ENCODE measurements around the gene ZCCHC14.
A peak's percentile ranks its signal among the peaks of the same experiment; 100 is the strongest.

Gene ZCCHC14

GRCh38 chr16:87457709-87458423 lies 35.0 kb downstream of the ZCCHC14 start:
- peak in 1 of 2 donors; percentile 19 for DNase-seq (ENCODE audit: low read depth in 2 of 2)

- no peak for DNase-seq (ENCODE audit: low read depth in 2 of 2)
Measured at GRCh38 chr16:87457061-87457611, 35.7 kb downstream of the ZCCHC14 start.

- no peak for DNase-seq (ENCODE audit: low read depth in 2 of 2)
Measured at GRCh38 chr16:87454391-87454790, 38.4 kb downstream of the ZCCHC14 start.

DNA sequence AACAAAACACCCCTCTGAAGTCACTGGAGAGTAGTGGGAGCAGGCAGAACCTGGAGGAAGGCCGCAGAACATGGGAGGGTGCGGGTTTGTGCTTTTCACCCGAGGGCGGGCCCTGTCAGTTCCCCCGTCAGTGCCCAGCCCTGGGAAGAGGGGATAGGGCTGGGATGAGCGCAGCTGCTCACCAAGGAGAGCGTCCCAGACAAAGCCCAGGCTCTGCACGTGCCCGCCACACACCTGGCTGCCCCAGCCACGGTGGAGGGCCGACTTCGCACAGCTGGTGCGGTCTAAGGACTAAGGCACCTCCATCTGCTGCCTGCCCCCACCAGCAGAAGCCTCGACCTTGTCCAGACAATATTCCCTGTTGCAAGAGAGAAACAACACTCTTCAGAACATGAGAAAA lies 39.5 kb downstream of the ZCCHC14 start:
- DNase-seq (ENCODE audit: low read depth in 2 of 2), result no peak

- no peak for DNase-seq (ENCODE audit: low read depth in 2 of 2)
Measured at GRCh38 chr16:87451563-87452210, 41.1 kb downstream of the ZCCHC14 start.

- DNase-seq (ENCODE audit: low read depth in 2 of 2), result no peak
Measured at GRCh38 chr16:87448866-87449265, 44.0 kb downstream of the ZCCHC14 start.

DNA sequence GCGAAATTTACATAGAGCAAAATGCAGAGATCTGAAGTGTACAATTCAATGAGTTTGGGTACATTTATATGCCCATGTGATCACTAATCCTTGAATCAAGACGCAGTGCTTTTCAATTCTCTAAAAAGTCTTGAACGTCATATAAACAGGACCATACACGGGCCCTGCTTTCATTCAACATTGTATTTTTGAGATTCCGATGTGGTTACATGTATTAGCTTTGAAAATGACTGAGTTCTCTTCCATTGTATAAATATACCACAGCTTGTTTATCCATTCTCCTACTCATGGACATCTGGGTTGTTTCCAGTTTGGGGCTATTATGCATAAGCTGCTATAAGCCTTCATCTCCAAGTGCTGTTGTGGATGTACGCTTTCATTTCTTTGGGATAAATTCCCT lies 45.5 kb downstream of the ZCCHC14 start:
- no peak for DNase-seq (ENCODE audit: low read depth in 2 of 2)

DNA sequence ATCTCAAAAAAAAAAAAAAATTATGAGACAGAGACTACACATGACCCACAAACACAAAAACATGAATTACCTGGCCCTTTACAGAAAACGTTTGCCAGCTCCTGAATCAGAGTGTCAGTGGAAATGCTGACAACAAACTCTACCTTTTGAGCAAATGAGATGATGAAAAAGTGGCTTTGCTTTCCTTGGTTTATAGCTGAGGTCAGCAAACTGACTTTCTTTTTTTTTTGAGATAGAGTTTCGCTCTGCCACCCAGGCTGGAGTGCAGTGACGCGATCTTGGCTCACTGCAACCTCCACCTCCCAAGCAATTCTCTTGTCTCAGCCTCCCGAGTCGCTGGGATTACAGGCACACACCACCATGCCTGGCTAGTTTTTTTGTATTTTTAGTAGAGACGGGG lies 46.3 kb downstream of the ZCCHC14 start:
- DNase-seq (ENCODE audit: low read depth in 2 of 2), result no peak

GRCh38 chr16:87445486-87445885 lies 47.3 kb downstream of the ZCCHC14 start:
- no peak for DNase-seq (ENCODE audit: low read depth in 2 of 2)

GRCh38 chr16:87443964-87444363 lies 48.9 kb downstream of the ZCCHC14 start:
- DNase-seq (ENCODE audit: low read depth in 2 of 2), result no peak

DNA sequence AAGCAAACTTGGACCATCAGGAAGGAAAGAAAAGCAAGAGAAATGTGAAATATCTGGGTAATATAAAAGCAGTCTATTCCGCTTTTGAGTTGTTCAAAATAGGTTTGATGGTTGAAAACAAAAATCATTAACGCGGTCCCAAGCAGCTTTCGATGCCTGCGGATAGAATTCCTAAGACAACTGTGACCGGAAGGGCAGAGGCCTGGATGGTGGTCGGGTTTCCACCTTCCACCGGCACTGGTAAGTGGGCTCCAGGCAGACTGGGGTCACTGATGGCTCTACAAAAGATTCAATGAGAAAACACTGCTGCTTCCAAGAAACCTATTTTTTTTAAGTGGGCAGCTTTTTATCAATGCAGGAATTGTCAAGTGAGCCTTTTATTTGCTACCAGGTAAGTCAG lies 49.8 kb downstream of the ZCCHC14 start:
- no peak for DNase-seq (ENCODE audit: low read depth in 2 of 2)

GRCh38 chr16:87442581-87442966 lies 50.2 kb downstream of the ZCCHC14 start:
- no peak for DNase-seq (ENCODE audit: low read depth in 2 of 2)

- no peak for DNase-seq (ENCODE audit: low read depth in 2 of 2)
Measured at GRCh38 chr16:87441886-87442580, 50.8 kb downstream of the ZCCHC14 start.

DNA sequence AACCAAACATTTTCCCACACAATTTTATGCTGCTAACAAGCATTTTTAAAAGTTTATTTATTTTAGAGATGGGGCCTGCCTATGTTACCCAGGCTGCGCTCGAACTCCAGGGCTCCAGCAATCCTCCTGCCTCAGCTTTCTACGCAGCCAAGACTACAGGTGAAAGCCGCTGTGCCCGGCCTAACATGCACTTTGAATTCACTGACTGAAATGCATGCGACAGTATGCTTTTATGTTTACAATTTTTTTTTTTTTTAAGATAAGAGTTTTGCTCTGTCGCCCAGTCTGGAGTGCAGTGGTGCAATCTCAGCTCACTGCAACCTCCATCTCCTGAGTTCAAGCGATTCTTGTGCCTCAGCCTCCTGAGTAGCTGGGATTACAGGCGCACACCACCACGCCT lies 52.9 kb downstream of the ZCCHC14 start:
- no peak for DNase-seq (ENCODE audit: low read depth in 2 of 2)

DNA sequence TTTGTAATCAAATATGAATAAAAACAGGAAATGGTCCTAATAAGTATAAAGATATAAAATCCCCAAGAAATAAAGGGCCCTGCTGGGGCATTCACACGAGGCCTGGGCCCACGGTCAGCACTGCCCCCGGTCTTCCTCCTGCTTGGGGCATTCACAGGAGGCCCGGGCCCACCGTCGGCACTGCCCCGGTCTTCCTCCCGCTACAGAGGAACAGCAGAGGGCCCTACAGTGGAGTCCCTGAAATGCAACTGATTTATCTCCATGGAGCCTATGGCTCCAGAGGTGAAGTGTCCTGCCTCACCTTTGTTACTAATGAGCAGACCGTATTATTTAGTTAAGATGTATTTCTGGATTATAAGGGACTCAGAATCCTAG lies 54.2 kb downstream of the ZCCHC14 start:
- DNase-seq (ENCODE audit: low read depth in 2 of 2), result no peak

- DNase-seq (ENCODE audit: low read depth in 2 of 2), result no peak
Measured at GRCh38 chr16:87437911-87438610, 54.8 kb downstream of the ZCCHC14 start.

GRCh38 chr16:87437327-87437726 lies 55.5 kb downstream of the ZCCHC14 start:
- DNase-seq (ENCODE audit: low read depth in 2 of 2), result no peak

DNA sequence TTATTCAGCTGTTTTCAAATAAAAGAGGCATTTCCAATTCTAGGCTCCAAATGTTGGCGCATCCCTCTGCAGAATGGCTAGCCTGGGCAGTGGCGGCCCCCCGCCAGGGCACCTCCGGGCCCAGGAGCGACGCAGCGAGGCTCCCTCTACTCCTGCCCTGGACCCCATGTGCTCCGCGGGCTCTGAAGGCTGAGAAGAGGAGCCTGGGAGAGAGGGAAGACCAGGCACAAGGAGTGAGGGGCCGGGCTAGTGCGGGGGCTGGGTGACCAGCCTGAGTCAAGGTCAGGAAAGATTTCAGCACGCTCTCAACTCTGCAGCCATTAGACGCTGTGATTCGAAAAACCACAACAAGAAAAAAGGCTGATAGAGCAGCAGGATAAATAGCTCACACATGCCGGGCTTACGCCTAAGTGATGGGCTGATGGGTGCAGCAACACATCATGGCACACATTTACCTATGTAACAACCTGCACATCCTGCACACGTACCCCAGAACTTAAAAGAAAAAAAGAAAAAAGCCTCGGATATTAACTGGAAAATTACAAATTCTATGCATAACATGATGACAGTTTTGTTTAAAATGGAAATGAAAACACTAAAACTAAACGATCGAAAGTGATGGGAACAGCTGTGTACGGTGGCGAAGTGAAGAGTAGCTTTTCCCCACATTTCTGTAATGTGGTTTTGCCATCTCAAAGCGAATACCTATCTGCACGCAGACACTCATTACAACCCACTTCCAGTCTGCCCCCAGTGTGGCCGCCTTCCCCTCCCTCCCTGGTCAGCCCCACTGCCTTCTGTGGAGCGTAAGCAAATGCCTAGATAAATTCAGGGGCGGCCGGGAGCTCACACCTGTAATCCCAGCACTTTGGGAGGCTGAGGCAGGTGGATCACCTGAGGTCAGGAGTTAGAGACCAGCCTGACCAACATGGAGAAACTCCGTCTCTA lies 56.3 kb downstream of the ZCCHC14 start:
- no peak for DNase-seq (ENCODE audit: low read depth in 2 of 2)

GRCh38 chr16:87435372-87436224 lies 57.2 kb downstream of the ZCCHC14 start:
- DNase-seq (ENCODE audit: low read depth in 2 of 2), result no peak

GRCh38 chr16:87434146-87434667 lies 58.6 kb downstream of the ZCCHC14 start:
- no peak for DNase-seq (ENCODE audit: low read depth in 2 of 2)

Data from stimulated activated CD8-positive, alpha-beta memory T cell treated with anti-CD3 and anti-CD28 coated beads, Interleukin-15, amount 100 ng/mL, for 4 hours (primary cell).